DND-41 (cell line): Measurements from ENCODE around the gene WBP1L.

Experiments
- CTCF ChIP-seq: IDR thresholded peaks from 2 replicates; pipeline ENCODE4 v1.5.1; 2012; ENCODE audit warnings: borderline replicate concordance, low read length, moderate library complexity, mild to moderate bottlenecking; ENCODE audit not compliant: poor library complexity, severe bottlenecking; ENCODE audit errors: extremely low read depth
- EZH2 ChIP-seq: IDR thresholded peaks from 3 replicates; pipeline ENCODE4 v1.6.1; 2012; ENCODE audit warnings: borderline replicate concordance, low read depth, mild to moderate bottlenecking, moderate library complexity, low read length, inconsistent platforms; ENCODE audit not compliant: severe bottlenecking

DNA sequence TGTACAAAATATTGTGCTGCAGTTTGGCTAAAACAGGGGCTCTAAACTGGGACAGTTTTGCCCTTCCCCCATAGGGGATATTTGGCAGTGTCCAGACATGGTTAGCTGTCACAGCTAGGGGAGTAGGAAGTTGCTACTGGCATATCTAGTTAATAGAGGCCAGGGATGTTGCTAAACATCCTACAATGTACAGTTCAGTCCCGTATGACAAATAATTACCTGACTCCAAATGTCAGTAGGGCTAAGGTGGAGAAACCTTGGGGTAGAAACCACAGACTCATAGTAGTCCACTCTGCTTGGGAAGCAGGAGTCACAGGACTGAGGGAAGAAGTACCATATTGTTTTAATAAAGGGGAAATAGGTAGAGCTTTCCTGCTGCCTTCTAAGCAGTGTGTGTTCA is 39.8 kb downstream of the WBP1L start:
- TF ChIP-seq CTCF, result no peak
- TF ChIP-seq EZH2, result no peak
